Brain pericyte (primary cell): ENCODE results near the gene KCNQ2.

Experiments used
- DNase-seq: peaks from one replicate; pipeline ENCODE4 v3.0.0-alpha.2; 2012; ENCODE audit warnings: low read depth, low spot score

Gene KCNQ2

DNA sequence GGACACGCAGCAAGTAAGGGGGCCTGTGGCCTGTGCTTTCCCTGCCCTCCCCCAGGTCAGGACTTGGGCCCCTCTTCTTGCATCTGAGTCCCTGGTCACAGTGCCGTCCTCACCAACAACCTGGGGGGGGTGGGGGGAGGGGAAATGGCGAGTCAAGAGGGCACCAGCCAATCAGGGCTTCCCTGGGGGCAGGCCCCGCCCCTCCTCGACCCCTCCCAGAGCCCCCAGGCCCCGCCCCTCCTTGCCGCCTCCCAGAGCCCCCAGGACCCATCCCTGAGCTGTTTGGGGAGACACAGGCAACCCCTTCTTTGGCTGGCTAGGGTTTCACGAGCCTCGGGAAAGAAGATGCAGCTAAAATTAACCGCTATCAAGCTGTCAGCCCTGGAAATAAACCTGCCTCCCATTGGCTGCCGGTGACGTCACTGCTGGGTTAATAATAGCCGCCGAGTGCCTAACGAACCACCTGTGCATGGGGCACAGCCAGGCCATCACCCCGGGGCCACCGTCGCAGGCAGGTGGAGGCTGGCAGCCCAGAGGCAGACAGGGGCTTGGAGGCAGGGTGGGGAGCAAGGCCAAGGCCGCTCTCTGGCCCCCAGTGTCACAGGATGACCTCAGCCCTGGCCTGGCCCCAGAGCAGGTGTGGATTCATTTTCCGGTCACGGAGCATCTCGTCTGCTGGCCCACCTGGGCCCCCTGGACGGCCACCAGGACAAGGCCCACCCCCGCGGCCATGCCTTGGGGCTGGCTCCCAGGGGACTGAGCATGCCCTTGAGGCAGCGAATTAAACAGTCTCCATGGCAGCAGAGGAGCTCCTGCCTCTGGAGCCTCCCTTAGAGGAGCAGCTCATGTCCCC, 29.6 kb upstream of the KCNQ2 start:
- no peak for DNase-seq

- no peak for DNase-seq
These were observed 28.7 kb upstream of the KCNQ2 start for GRCh38 chr20:63500902-63501817.

GRCh38 chr20:63500151-63500901, 27.9 kb upstream of the KCNQ2 start:
- no peak for DNase-seq

GRCh38 chr20:63499338-63499969, 27.0 kb upstream of the KCNQ2 start:
- no peak for DNase-seq

- no peak for DNase-seq
These were observed 26.5 kb upstream of the KCNQ2 start, which contains the start of gene EEF1A2 for GRCh38 chr20:63498960-63499337. TSS of gene EEF1A2 (minus strand) at chr20:63499083. CDS start at chr20:63497763, 1,320 bp downstream.

- no peak for DNase-seq
These were observed 25.8 kb upstream of the KCNQ2 start for GRCh38 chr20:63497946-63498935.

DNA sequence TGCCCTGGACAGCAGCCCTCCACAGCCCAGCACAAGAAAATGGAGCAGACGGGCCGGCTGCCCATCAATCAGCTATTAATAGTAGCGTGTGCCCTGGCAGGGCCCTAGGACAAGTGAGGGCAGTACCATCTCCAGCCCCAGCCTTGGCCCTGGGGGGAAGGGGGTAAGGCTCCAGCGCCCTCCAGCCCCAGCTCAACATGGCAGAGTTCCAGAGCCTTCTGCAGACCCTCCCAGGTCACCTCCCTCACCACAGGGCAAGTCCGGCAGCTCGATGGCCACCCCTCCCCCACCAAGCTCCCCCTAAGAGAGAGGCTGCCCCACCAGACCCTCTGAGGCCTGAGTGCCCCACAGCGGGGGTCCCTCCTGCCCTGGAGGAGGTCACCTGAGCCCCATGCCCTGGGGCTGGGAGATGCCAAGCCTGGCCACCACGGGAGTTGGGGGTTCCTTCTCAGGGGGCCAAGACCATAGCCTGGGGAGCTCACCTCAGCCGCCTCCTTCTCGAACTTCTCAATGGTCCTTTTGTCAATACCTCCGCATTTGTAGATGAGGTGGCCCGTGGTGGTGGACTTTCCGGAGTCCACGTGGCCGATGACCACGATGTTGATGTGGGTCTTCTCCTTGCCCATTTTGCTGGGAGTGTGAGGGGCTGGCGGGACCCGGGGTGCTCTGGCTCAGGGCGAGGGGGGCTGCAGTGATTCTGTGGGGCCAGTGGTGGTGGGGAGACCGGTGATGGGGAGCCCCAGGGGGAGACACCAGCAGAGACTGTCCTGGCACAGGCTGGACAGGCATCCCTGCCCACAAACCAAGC, 24.9 kb upstream of the KCNQ2 start:
- no peak for DNase-seq

DNA sequence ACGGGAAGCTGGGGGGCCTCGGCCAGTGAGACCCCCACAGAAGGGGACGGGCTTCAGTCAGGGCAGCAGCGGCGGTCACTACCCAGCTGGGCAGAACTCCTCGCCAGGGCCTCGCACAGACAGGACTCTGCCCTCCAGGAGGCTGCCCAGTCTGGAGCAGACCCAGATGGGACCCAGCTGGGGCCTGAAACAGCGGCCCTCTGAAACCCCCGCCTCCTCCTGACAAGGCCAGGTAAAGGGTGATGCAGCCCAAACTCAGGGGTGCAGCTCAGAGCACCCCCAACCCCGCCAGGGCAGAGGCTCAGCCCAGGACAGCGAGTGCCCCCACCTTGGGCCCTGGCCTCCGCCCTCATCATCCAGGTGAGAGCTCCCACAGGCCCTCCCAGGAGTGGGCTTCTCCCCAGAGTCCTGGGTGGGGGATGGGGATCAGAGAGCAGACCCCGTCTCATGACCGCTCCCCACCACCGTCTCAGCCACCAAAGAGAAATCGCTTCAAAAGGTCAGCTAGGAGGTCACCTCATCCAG, 24.2 kb upstream of the KCNQ2 start:
- no peak for DNase-seq

DNA sequence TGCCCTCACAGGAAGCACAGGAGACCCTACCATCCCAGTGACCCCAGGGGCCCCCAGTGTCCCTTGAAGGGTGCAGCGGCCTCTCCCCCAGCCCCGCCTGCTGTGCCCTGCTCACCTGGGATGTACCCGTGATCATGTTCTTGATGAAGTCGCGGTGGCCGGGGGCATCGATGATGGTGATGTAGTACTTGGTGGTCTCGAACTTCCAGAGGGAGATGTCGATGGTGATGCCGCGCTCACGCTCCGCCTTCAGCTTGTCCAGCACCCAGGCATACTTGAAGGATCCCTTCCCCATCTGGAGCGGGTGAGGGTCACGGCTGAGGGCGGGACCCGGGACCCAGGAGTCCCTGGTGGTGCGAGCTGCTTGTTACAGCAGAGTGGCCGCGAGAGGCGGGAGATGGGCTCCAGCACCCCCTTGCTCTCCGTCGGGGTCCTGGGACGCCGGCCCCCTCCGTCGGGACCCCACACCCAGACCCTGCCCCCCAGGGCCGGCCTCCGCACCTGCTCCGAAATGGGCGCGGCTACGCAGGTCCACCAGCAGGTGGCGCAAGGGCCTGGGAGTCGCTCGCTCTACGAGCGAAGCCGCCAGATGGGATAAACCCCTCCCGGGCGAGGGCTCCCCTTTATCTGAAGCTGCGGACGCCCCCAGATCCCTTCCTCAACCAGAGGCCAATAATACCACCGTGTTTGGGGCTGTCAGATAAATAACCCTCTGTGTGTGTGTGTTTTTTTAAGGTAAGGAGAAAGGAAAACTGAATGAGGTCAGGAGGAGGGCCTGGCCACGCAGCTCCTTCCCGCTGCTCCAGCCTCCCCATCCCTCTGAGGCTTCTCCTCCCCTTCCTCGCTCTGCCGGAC, 23.5 kb upstream of the KCNQ2 start:
- DNase-seq: no peak

DNA sequence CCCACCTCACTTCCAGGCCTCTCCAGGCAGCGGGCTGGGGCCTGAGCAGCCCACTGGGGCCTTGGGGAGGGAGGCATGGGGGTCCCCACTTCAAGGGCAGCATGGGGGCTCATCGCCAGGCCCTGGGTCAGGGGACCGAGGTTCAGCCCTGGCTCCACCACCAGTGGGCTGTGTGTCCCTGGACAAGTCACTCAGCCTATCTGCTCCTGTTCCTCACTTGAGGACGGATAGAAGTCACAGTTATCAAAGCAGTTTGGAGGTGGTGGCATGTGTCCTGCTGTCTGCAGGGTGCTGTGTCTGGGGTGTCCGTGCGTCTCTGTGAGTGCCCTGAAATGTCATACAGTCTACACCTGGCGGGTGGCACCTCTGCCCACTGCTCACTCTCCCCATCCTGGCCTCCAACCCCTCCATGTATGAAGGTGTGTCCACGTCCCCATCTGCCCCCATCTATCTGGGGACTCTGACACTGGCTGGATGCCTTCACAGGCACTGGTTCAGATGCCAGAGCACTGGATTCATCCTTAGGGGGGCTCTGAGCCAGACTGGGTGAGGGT, 22.8 kb upstream of the KCNQ2 start:
- no peak for DNase-seq

DNA sequence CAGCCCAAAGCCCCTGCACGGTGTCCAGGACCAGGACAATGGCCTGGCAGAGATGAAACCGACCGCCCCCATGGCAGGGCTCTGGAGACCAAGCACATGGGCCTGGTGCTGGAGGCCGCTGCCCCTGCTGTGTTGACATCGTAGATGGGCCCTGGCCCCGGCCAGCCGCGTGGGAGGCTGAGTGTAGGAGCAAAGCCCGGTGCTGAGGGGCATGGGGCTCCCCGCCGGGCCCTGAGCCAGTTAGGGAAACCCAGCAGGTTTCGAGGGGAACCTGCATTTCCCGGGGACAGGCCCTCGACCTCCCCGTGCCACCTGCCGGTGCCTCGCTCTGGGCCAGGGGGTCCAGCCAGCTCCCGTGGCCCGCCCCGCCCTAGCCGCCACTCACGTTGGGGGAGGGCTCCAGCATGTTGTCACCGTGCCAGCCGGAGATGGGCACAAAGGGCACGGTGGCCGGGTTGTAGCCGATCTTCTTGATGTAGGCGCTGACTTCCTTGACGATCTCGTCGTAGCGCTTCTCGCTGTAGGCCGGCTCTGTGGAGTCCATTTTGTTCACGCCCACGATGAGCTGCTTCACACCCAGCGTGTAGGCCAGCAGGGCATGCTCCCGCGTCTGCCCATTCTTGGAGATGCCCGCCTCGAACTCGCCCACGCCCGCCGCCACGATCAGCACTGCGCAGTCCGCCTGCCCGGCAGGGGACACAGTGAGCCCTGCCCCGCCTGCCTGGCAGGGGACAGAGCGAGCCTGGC, 22.1 kb upstream of the KCNQ2 start:
- DNase-seq: no peak

GRCh38 chr20:63494084-63494419, 21.6 kb upstream of the KCNQ2 start:
- no peak for DNase-seq

GRCh38 chr20:63493563-63494020, 21.1 kb upstream of the KCNQ2 start:
- no peak for DNase-seq

DNA sequence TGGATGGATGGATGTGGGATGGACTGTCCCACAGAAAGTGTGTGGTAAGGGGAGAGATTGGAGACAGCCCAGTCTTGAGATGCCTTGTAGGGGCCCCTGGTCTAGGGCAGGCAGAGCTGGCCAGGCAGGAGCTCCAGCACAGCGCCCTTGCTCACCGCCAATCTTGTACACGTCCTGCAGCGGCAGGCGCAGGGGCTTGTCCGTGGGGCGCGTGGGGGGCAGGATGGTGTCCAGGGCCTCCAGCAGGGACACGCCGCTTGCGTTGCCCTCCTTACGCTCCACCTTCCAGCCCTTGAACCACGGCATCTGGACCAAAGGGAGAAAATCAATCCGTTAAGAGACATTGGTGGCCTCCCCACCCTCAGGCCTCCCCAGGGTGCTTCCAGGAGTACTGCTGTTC, 20.5 kb upstream of the KCNQ2 start:
- no peak for DNase-seq

DNA sequence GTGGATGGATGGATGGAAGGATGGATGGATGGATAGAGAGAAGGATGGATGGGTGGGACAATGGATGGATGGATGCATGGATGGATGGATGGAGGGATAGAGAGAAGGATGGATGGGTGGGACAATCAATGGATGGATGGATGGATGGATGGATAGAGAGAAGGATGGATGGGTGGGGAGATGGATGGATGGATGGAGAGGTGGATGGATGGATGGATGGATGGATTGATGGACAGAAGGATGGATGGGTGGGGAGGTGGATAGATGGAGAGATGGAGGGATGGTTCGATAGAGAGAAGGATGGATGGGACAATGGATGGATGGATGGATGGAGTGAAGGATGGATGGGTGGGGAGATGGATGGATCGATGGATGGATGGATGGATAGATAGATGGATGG, 20.1 kb upstream of the KCNQ2 start:
- no peak for DNase-seq

- no peak for DNase-seq
These were observed 19.3 kb upstream of the KCNQ2 start for GRCh38 chr20:63491635-63492230.

- DNase-seq: no peak
These were observed 18.6 kb upstream of the KCNQ2 start for GRCh38 chr20:63491078-63491477.
